Sigmoid colon (tissue), 7 donors: ENCODE data around the gene TXNDC11. TPM values are rescaled to one million over a fixed set of nuclear protein-coding genes. Genes with fewer than 3 reads are reported as not detected.

Source experiments
- DNase-seq: peaks from one replicate; pipeline ENCODE4 v3.0.0-alpha.2; 2019
- H3K27ac ChIP-seq, 4 donors: fragments of 200-600 bp; sonication (generic); one replicate each; pipeline ENCODE4 v1.5.1; 2016 to 2019; ENCODE audit warnings: mild to moderate bottlenecking in 1 of 4
- H3K27me3 ChIP-seq, 3 donors: fragments of 200-600 bp; sonication (generic); one replicate each; pipeline ENCODE4 v1.5.1; 2019; ENCODE audit warnings: mild to moderate bottlenecking in 1 of 3
- H3K36me3 ChIP-seq, 4 donors: fragments of 200-600 bp; sonication (generic); one replicate each; pipeline ENCODE4 v1.5.1; 2016 to 2019
- H3K4me1 ChIP-seq, 4 donors: fragments of 200-600 bp; sonication (generic); one replicate each; pipeline ENCODE4 v1.5.1; 2017 to 2019
- H3K4me3 ChIP-seq, 4 donors: fragments of 200-600 bp; sonication (generic); one replicate each; pipeline ENCODE4 v1.5.1; 2017 to 2019; ENCODE audit warnings: mild to moderate bottlenecking in 2 of 4, moderate library complexity in 1 of 4
- H3K9me3 ChIP-seq, 4 donors: fragments of 200-600 bp in 3 of 4; sonication (generic) in 3 of 4; one replicate each; pipeline versions ENCODE4 v1.5.1 to v1.6.1; 2013 to 2019
- EP300 ChIP-seq, 4 donors: sonication (generic); formaldehyde crosslinking; IDR thresholded peaks; one replicate each; pipeline ENCODE4 v1.6.1; 2017; ENCODE audit warnings: antibody characterized with exemption in 4 of 4
- POLR2A ChIP-seq, 2 donors: fragments of 450-650 bp; IDR thresholded peaks; one replicate each; pipeline ENCODE4 v1.6.1; 2016; ENCODE audit warnings: antibody characterized with exemption in 2 of 2, mild to moderate bottlenecking in 2 of 2, moderate library complexity in 2 of 2
- POLR2AphosphoS5 ChIP-seq, 4 donors: sonication (generic); formaldehyde crosslinking; IDR thresholded peaks; one replicate each; pipeline ENCODE4 v1.6.1; 2017; ENCODE audit warnings: antibody characterized with exemption in 4 of 4
- WGBS, 2 donors: extraction: QIAGEN DNeasy Blood & Tissue Kit; methylation state at CpG; one replicate each; pipeline ENCODE4 v1.1.7; 2013; 5-methylcytosine and 5-hydroxymethylcytosine counted together
- intact Hi-C: fragments of 100-400 bp; cut with DNase I; formaldehyde crosslinking; loops from one replicate; pipeline ENCODE4 v1.15.1; 2023
- polyA plus RNA-seq, 3 donors: library from polyadenylated mRNA; stranded (reverse); fragments of 200-250 nt; gene quantifications; one replicate each; pipeline ENCODE4 v1.2.3, GENCODE V29; 2013
- total RNA-seq, 4 donors: library from RNA; depleted of rRNA; stranded (reverse); fragments of >200 nt; gene quantifications; one replicate each; pipeline ENCODE4 v1.1.0, GENCODE V29; 2016
- TF ChIP-seq, protein P1 (sequence below), 4 experiments: fragments of 450-650 bp in 3 of 4; fragments of 200-600 bp in 1 of 4; IDR thresholded peaks; one replicate each; pipeline ENCODE4 v1.5.1; 2016 to 2019; ENCODE audit warnings: antibody characterized with exemption in 4 of 4, mild to moderate bottlenecking in 3 of 4, moderate library complexity in 2 of 4
- donor health status: healthy with polysubstance abuse.
- donor health status: Bipolar disorder and iron deficiency.
- donor health status: healthy.

Gene TXNDC11
- total and polyA plus RNA-seq, 7 donors, result 25.3 to 54.0 (median 34.9) TPM

DNA sequence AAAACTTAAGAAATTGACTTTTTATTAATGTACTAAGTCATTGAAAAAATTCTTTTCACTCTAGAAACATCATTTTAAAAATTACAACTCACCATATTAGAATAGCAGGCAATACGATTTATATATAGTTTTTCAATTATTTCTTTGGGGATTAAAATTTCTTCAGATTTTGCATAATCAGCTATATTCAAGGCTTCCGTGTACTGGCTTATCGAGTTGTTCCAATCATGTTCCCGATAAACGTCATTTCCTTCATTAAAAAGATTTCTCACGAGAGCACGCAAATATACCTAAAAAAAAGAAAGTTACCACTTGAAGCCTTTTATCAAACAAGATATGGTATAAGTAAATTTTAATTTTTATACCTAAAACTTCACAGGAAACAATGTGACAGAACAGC, 36.4 kb upstream of the TXNDC11 start:
- DNase-seq, result no peak
- peaks cover 12 to 56% (median 19%) of the 10 kb centered on the region in 4 donors for H3K36me3 ChIP-seq
- H3K4me3 ChIP-seq, result no peak overlapping the region
- 97% methylated on average over 7 of the region's 7 CpGs for WGBS, 2 donors
- no peaks in the 10 kb centered on the region for H3K9me3 ChIP-seq
- no peak overlapping the region for H3K27ac ChIP-seq
- H3K4me1 ChIP-seq, result peaks cover 0 to 36% (median 35%) of the 10 kb centered on the region in 4 donors
- intact Hi-C loops, result no loop called here
- no peaks in the 10 kb centered on the region for H3K27me3 ChIP-seq
- TF ChIP-seq POLR2AphosphoS5 (IDR thresholded peaks at IDR 0.05) (no peak), EP300 (IDR thresholded peaks at IDR 0.05) (no peak), POLR2A (IDR thresholded peaks at IDR 0.05) (no peak)
- TF ChIP-seq, protein P1, sequence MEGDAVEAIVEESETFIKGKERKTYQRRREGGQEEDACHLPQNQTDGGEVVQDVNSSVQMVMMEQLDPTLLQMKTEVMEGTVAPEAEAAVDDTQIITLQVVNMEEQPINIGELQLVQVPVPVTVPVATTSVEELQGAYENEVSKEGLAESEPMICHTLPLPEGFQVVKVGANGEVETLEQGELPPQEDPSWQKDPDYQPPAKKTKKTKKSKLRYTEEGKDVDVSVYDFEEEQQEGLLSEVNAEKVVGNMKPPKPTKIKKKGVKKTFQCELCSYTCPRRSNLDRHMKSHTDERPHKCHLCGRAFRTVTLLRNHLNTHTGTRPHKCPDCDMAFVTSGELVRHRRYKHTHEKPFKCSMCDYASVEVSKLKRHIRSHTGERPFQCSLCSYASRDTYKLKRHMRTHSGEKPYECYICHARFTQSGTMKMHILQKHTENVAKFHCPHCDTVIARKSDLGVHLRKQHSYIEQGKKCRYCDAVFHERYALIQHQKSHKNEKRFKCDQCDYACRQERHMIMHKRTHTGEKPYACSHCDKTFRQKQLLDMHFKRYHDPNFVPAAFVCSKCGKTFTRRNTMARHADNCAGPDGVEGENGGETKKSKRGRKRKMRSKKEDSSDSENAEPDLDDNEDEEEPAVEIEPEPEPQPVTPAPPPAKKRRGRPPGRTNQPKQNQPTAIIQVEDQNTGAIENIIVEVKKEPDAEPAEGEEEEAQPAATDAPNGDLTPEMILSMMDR (IDR thresholded peaks at IDR 0.05), result no peak

DNA sequence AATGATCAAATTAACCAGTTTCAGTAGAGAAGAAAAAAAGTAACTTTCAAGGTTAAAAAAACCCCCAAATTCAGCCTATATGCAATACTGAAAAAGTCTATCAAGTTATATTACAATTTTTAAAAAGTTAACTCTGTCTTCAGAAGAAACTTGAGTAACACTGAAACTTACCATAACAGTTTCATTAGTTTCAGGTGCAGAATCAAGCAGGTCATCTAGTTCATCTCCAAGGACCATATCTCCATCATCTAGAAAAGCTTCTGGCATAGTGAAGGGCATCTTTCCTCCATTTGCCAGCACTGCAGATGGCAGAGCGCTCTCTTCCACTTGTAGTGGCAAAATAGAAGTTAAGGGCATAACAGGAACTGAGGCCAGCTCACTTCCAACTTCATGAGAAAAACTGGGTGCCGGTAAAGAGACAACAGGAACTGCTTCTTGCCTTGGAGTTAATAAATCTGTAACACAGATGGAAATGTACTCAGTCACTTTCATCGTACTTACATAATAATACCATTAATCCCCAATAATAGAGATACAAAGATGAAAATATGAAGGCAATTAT, 31.5 kb upstream of the TXNDC11 start:
- 85 to 93% methylated on average over 3 of the region's 3 CpGs for WGBS, 2 donors
- Histone ChIP-seq H3K36me3 (peaks cover 25 to 97% (median 48%) of the 10 kb centered on the region in 4 donors), H3K4me3 (no peak overlapping the region), H3K9me3 (no peaks in the 10 kb centered on the region), H3K4me1 (no peaks in the 10 kb centered on the region), H3K27me3 (no peaks in the 10 kb centered on the region), H3K27ac (no peak overlapping the region)
- DNase-seq, result no peak
- intact Hi-C loops, result no loop called here
- no peak for TF ChIP-seq POLR2A (IDR thresholded peaks at IDR 0.05)
- no peak for TF ChIP-seq EP300 (IDR thresholded peaks at IDR 0.05)
- TF ChIP-seq POLR2AphosphoS5 (IDR thresholded peaks at IDR 0.05), result no peak
- TF ChIP-seq, protein P1 (IDR thresholded peaks at IDR 0.05), result no peak

DNA sequence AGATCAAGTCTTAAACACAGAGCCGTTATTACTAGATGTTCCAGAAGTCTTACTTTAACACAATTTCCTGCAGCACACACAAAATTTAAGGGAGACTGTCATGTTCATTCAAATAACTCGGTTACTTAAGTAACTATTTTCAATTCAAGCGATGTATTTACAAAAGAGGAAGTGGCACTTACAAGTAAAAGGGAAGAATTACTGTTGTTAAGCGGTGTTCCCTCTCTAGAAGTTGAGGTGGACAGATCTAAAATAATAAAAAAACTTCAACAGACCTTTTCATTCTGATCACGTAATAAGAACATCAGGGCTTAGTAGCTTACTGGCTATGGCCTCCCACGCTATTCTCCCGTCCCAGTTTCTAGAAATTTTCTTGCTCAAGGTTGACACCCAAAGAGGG, 26.2 kb upstream of the TXNDC11 start:
- WGBS, 2 donors, result 52 to 85% methylated on average over 7 of the region's 7 CpGs

DNA sequence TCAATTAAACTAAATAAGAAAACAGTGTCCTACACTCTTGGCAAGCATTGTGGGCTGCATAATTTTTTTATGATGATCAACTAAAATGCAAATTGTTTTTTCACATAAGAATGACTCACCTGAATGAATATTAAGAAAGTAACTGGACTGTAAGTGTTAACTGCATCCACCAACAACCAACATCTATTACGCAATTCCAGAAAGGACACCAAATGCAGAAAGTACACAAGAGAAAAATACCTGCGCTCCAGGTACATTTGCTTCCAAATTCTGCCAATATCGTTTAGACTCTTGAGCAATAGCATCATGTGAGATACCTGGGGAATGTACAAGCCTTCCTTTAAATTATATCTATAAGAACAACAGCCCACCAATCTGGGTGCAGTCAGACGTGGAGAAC, 19.8 kb upstream of the TXNDC11 start:
- no peaks in the 10 kb centered on the region for H3K27me3 ChIP-seq
- intact Hi-C loops, result no loop called here
- peaks cover 17 to 98% (median 52%) of the 10 kb centered on the region in 4 donors for H3K36me3 ChIP-seq
- H3K9me3 ChIP-seq, result no peaks in the 10 kb centered on the region
- no peak overlapping the region for H3K27ac ChIP-seq
- peaks cover 0 to 7% (median 5%) of the 10 kb centered on the region in 4 donors for H3K4me1 ChIP-seq
- no peak for TF ChIP-seq EP300 (IDR thresholded peaks at IDR 0.05)
- no peak for TF ChIP-seq POLR2A (IDR thresholded peaks at IDR 0.05)
- no peak for TF ChIP-seq POLR2AphosphoS5 (IDR thresholded peaks at IDR 0.05)
- TF ChIP-seq, protein P1 (IDR thresholded peaks at IDR 0.05), result no peak
- 80 to 91% methylated on average over 4 of the region's 4 CpGs for WGBS, 2 donors
- no peak overlapping the region for H3K4me3 ChIP-seq
- no peak for DNase-seq

More for the DNA sequence above, 26.2 kb upstream of the TXNDC11 start:
- TF ChIP-seq, protein P1 (IDR thresholded peaks at IDR 0.05), result no peak
- TF ChIP-seq POLR2AphosphoS5 (IDR thresholded peaks at IDR 0.05), result no peak
- TF ChIP-seq POLR2A (IDR thresholded peaks at IDR 0.05), result no peak
- TF ChIP-seq EP300 (IDR thresholded peaks at IDR 0.05), result no peak
- Histone ChIP-seq H3K27me3 (no peaks in the 10 kb centered on the region), H3K36me3 (peaks cover 25 to 97% (median 52%) of the 10 kb centered on the region in 4 donors), H3K4me3 (no peak overlapping the region), H3K27ac (no peak overlapping the region), H3K9me3 (no peaks in the 10 kb centered on the region), H3K4me1 (no peaks in the 10 kb centered on the region)
- intact Hi-C loops, result no loop called here
- no peak for DNase-seq

DNA sequence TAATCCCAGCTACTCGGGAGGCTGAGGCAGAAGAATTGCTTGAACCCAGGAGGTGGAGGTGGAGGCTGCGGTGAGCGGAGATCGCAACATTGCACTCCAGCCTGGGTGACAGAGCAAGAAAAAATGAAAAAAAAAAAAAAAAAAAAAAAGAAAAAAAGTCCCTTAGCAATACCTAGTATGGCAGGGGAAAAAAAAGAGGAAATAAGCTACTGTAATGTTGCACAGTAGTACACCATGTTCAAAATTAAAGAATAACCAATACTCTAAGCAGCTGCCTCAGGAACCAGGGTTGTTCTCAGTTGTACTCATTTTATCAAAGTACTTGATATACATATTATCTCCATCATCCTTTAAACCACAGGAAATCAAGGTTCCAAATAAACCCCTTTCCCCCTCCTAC, 17.3 kb upstream of the TXNDC11 start:
- intact Hi-C loops, result no loop called here
- no peak for DNase-seq
- H3K27ac ChIP-seq, result no peak overlapping the region
- no peak overlapping the region for H3K4me3 ChIP-seq
- no peaks in the 10 kb centered on the region for H3K27me3 ChIP-seq
- 88 to 95% methylated on average over 4 of the region's 4 CpGs for WGBS, 2 donors
- H3K4me1 ChIP-seq, result peaks cover 0 to 7% (median 5%) of the 10 kb centered on the region in 4 donors
- H3K36me3 ChIP-seq, result peaks cover 14 to 97% (median 54%) of the 10 kb centered on the region in 4 donors
- TF ChIP-seq, protein P1 (IDR thresholded peaks at IDR 0.05), result no peak
- TF ChIP-seq POLR2A (IDR thresholded peaks at IDR 0.05) (no peak), POLR2AphosphoS5 (IDR thresholded peaks at IDR 0.05) (no peak), EP300 (IDR thresholded peaks at IDR 0.05) (no peak)
- H3K9me3 ChIP-seq, result no peaks in the 10 kb centered on the region
